PC-3 (cell line): Measurements from ENCODE around the gene TPRA1. TPM values are rescaled to one million over a fixed set of nuclear protein-coding genes. Genes with fewer than 3 reads are reported as not detected.
A peak's percentile ranks its signal among the peaks of the same experiment; 100 is the strongest.

Experiments
- ATAC-seq: fragments of 200-7000 bp; cut with Tn5 transposase; 2 replicates; pipeline ENCODE4 v1.9.1; 2020; ENCODE audit warnings: mild to moderate bottlenecking, moderate library complexity
- BruUV-seq: library from RNA; stranded (reverse); fragments of 400-500 nt; replicated peaks from 2 replicates; lab custom pipeline; 2021; lab: Mats Ljungman, UMichigan
- CTCF ChIA-PET: fragments of 300-600 bp; sonication (Branson Sonifier 250); formaldehyde crosslinking; loops from one replicate; lab custom pipeline; 2022; ENCODE audit warnings: antibody characterized with exemption; lab: Charles Lee
- POLR2A ChIA-PET: fragments of 300-600 bp; sonication (Branson Sonifier 250); formaldehyde crosslinking; loops from one replicate; lab custom pipeline; 2022; ENCODE audit warnings: antibody characterized with exemption; ENCODE audit not compliant: unreplicated experiment; lab: Charles Lee
- DNase-seq: peaks from one replicate; pipeline ENCODE4 v3.0.0-alpha.2; 2015
- H2AFZ ChIP-seq: fragments of 300-600 bp; sonication (generic); 2 replicates; pipeline ENCODE4 v1.6.0; 2016; ENCODE audit warnings: antibody characterized with exemption, low read length
- H3F3A ChIP-seq: fragments of 300-600 bp; sonication (generic); one replicate; pipeline ENCODE4 v1.6.0; 2017; ENCODE audit warnings: antibody characterized with exemption, low read length, control low read depth, mild to moderate bottlenecking; ENCODE audit not compliant: unreplicated experiment
- H3K27ac ChIP-seq: fragments of 300-600 bp; sonication (generic); 2 replicates; pipeline ENCODE4 v1.5.1; 2016; ENCODE audit warnings: mild to moderate bottlenecking, low read length
- H3K27me3 ChIP-seq: fragments of 300-600 bp; sonication (generic); 2 replicates; pipeline ENCODE4 v1.6.1; 2016; ENCODE audit warnings: low read length, mixed read lengths
- H3K36me3 ChIP-seq: fragments of 300-600 bp; sonication (generic); 2 replicates; pipeline ENCODE4 v1.6.1; 2016; ENCODE audit warnings: low read depth, mixed run types, low read length, mixed read lengths
- H3K4me1 ChIP-seq: fragments of 300-600 bp; sonication (generic); 2 replicates; pipeline ENCODE4 v1.5.1; 2016; ENCODE audit warnings: low read length; ENCODE audit not compliant: insufficient read depth
- H3K4me2 ChIP-seq: fragments of 300-600 bp; sonication (generic); 2 replicates; pipeline ENCODE4 v1.6.0; 2016; ENCODE audit warnings: low read length
- H3K4me3 ChIP-seq: fragments of 300-600 bp; sonication (generic); 2 replicates; pipeline ENCODE4 v1.5.1; 2016; ENCODE audit warnings: mild to moderate bottlenecking, low read length, mixed read lengths
- H3K79me2 ChIP-seq: fragments of 300-600 bp; sonication (generic); 2 replicates; pipeline ENCODE4 v1.6.1; 2017; ENCODE audit warnings: low read length, mixed read lengths
- H3K9ac ChIP-seq: fragments of 300-600 bp; sonication (generic); 2 replicates; pipeline ENCODE4 v1.6.0; 2016; ENCODE audit warnings: mild to moderate bottlenecking, low read length
- H3K9me2 ChIP-seq: fragments of 300-600 bp; sonication (generic); replicated peaks from 2 replicates; pipeline ENCODE4 v1.6.1; 2016; ENCODE audit warnings: mixed run types, low read length, mixed read lengths
- H3K9me3 ChIP-seq: fragments of 300-600 bp; sonication (generic); 2 replicates; pipeline ENCODE4 v1.6.1; 2016; ENCODE audit warnings: low read length, mixed read lengths
- H4K20me1 ChIP-seq: fragments of 300-600 bp; sonication (generic); 2 replicates; pipeline ENCODE4 v1.6.1; 2016; ENCODE audit warnings: low read length, mixed read lengths
- EZH2 ChIP-seq: fragments of 300-600 bp; sonication (generic); IDR thresholded peaks from one replicate; pipeline ENCODE4 v1.6.1; 2017; ENCODE audit warnings: antibody characterized with exemption, mild to moderate bottlenecking, low read length; ENCODE audit not compliant: unreplicated experiment
- EZH2phosphoT487 ChIP-seq: fragments of 300-600 bp; sonication (generic); IDR thresholded peaks from 2 replicates; pipeline ENCODE4 v1.6.1; 2018; ENCODE audit warnings: mild to moderate bottlenecking, antibody characterized with exemption, low read length, borderline replicate concordance
- intact Hi-C: fragments of 100-400 bp; cut with micrococcal nuclease; formaldehyde crosslinking; loops from 2 replicates; pipeline ENCODE4 v1.9.0; 2023
- microRNA-seq: library from miRNA; unstranded; fragments of <30 nt; microRNA quantifications from one replicate; pipeline ENCODE4 v1.1.0, GENCODE V29; 2020; ENCODE audit not compliant: unreplicated experiment
- total RNA-seq: library from RNA; depleted of rRNA; stranded (reverse); fragments of >200 nt; gene quantifications from 2 replicates; pipeline ENCODE4 v1.2.3, GENCODE V29; 2014; rRNA removed
- TF ChIP-seq, protein P1 (sequence below): fragments of 300-600 bp; sonication (generic); conservative IDR thresholded peaks from 2 replicates; pipeline ENCODE4 v1.5.1; 2017; ENCODE audit warnings: antibody characterized with exemption, low read depth, mild to moderate bottlenecking, low read length

The TPRA1 gene
- total RNA-seq, 1 experiment from 2014 or later: 25.7 TPM

GRCh38 chr3:127525373-127525772 lies 65.2 kb downstream of the TPRA1 start:
- Histone ChIP-seq H3K36me3 (no peaks in the 10 kb centered on the region), H3F3A (no peaks in the 10 kb centered on the region), H3K9me2 (no peaks in the 10 kb centered on the region), H3K4me2 (peak overlapping the region; percentile 36; the same call in 1 of the 2 replicates), H3K4me3 (no peak overlapping the region), H3K79me2 (no peaks in the 10 kb centered on the region), H3K9me3 (no peaks in the 10 kb centered on the region), H4K20me1 (no peaks in the 10 kb centered on the region), H3K9ac (0 out of 2 replicates have a peak overlapping the region, but pooled peaks have one; percentile 34), H3K4me1 (peaks cover 8% of the 10 kb centered on the region), H3K27me3 (no peaks in the 10 kb centered on the region), H3K27ac (peak overlapping the region; percentile 39), H2AFZ (no peak overlapping the region)
- intact Hi-C loops: no loop called here
- DNase-seq: peak; percentile 89
- POLR2A ChIA-PET: no interaction called here
- BruUV-seq: no TSS peak
- TF ChIP-seq EZH2: no peak
- TF ChIP-seq EZH2phosphoT487: no peak
- TF ChIP-seq, protein P1, sequence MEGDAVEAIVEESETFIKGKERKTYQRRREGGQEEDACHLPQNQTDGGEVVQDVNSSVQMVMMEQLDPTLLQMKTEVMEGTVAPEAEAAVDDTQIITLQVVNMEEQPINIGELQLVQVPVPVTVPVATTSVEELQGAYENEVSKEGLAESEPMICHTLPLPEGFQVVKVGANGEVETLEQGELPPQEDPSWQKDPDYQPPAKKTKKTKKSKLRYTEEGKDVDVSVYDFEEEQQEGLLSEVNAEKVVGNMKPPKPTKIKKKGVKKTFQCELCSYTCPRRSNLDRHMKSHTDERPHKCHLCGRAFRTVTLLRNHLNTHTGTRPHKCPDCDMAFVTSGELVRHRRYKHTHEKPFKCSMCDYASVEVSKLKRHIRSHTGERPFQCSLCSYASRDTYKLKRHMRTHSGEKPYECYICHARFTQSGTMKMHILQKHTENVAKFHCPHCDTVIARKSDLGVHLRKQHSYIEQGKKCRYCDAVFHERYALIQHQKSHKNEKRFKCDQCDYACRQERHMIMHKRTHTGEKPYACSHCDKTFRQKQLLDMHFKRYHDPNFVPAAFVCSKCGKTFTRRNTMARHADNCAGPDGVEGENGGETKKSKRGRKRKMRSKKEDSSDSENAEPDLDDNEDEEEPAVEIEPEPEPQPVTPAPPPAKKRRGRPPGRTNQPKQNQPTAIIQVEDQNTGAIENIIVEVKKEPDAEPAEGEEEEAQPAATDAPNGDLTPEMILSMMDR: no peak
- peak; percentile 95 for ATAC-seq
- CTCF ChIA-PET: no interaction called here

DNA sequence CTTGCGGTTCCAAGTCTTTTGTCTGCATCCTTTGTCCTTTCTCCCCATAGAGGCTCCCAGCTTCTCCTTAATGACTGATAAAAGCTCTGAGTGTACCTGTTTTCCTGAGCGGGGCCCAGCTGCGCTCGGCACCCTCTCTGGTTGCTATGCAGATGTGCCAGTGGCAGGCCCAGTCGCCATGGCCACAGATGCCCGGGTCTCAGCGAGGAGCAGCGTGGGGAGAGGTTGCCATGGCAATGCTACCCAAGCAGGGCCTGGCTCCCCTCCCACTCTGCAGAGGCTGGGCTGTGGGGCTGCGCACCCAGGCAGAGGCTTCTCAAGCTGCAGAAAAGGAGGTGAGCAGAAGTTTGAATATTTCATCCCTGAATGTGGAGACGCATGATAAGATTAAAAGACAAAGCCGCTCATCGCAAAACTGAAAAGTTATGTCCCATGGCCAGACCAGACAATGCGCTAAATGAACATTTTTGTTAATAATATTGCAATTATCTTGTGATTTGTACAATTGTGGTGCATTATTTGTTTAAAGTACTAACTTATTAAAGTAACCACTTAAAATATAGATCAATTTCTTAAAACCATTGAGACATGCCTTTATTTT lies 66.1 kb downstream of the TPRA1 start:
- no peaks in the 10 kb centered on the region for H3K9me3 ChIP-seq
- H3K4me1 ChIP-seq: peaks cover 8% of the 10 kb centered on the region
- intact Hi-C loops: no loop called here
- ATAC-seq (no peak), DNase-seq (no peak)
- POLR2A ChIA-PET: no interaction called here
- no peak overlapping the region for H3K4me3 ChIP-seq
- H3F3A ChIP-seq: no peaks in the 10 kb centered on the region
- no peaks in the 10 kb centered on the region for H3K36me3 ChIP-seq
- no TSS peak for BruUV-seq
- H3K9ac ChIP-seq: no peak overlapping the region
- no peak overlapping the region for H2AFZ ChIP-seq
- H3K79me2 ChIP-seq: no peaks in the 10 kb centered on the region
- no peak overlapping the region for H3K4me2 ChIP-seq
- no peaks in the 10 kb centered on the region for H3K9me2 ChIP-seq
- no peak overlapping the region for H3K27ac ChIP-seq
- CTCF ChIA-PET: no interaction called here
- H4K20me1 ChIP-seq: no peaks in the 10 kb centered on the region
- no peaks in the 10 kb centered on the region for H3K27me3 ChIP-seq
- TF ChIP-seq, protein P1: no peak
- no peak for TF ChIP-seq EZH2
- TF ChIP-seq EZH2phosphoT487: no peak

Small RNA genes lying within 50 kb of the gene (microRNA-seq; reads per million reads assigned to microRNA genes)
- not detected for gene MIR6825
- gene MIR7976: not detected

Other genes with a start within 250 kb of the TPRA1 start
- gene MCM2, start 7.7 kb upstream of the TPRA1 start, total RNA-seq: 131 and 252 TPM in 2 replicates
- 32.4 and 45.8 TPM in 2 replicates for gene PODXL2, start 38.5 kb upstream of the TPRA1 start, total RNA-seq
- 3.6 and 8.4 TPM in 2 replicates for gene ABTB1, start 82.2 kb upstream of the TPRA1 start, total RNA-seq
- gene MGLL, start 231.8 kb upstream of the TPRA1 start, total RNA-seq: 38.7 and 40.1 TPM in 2 replicates